BJ (cell line): ENCODE data around the gene TKTL1. TPM values are rescaled to one million over a fixed set of nuclear protein-coding genes. Genes with fewer than 3 reads are reported as not detected.

Source experiments
- CTCF ChIA-PET: fragments of 350-600 bp; formaldehyde crosslinking; extraction: SDS; loops from one replicate; lab custom pipeline; 2021; ENCODE audit warnings: antibody characterized with exemption, inconsistent platforms; lab: Yijun Ruan, JAX
- POLR2A ChIA-PET: fragments of 300-600 bp; sonication (Branson Sonifier 250); formaldehyde crosslinking; extraction: SDS; loops from one replicate; lab custom pipeline; 2021; ENCODE audit warnings: antibody characterized with exemption; lab: Charles Lee
- DNase-seq: peaks from one replicate; pipeline ENCODE4 v3.0.0-alpha.2; 2011; ENCODE audit warnings: low read depth
- H3K27me3 ChIP-seq: 2 replicates; pipeline ENCODE4 v1.6.0; 2011; ENCODE audit warnings: low read length; ENCODE audit not compliant: control insufficient read depth, insufficient read depth
- H3K36me3 ChIP-seq: 2 replicates; pipeline ENCODE4 v1.5.1; 2011; ENCODE audit warnings: low read length; ENCODE audit not compliant: control insufficient read depth, insufficient read depth
- H3K4me3 ChIP-seq: 2 replicates; pipeline ENCODE4 v1.5.1; 2011; ENCODE audit warnings: low read depth, mild to moderate bottlenecking, control low read depth, low read length
- CTCF ChIP-seq: IDR thresholded peaks from 2 replicates; pipeline ENCODE4 v1.5.1; 2011; ENCODE audit warnings: low read depth, mild to moderate bottlenecking, control low read depth, inconsistent platforms, low read length, moderate library complexity; ENCODE audit not compliant: insufficient read depth
- polyA plus RNA-seq: library from polyadenylated mRNA; depleted of rRNA; stranded (reverse); fragments of >200 nt; gene quantifications from 2 replicates; pipeline ENCODE4 v1.2.3, GENCODE V29; 2011

Gene TKTL1
- polyA plus RNA-seq, 1 experiment, result not detected

- ChIA-PET CTCF (no interaction called here), POLR2A (no interaction called here)
- H3K27me3 ChIP-seq, result no peaks in the 10 kb centered on the region
- peaks cover 14% of the 10 kb centered on the region for H3K36me3 ChIP-seq
- H3K4me3 ChIP-seq, result peak overlapping the region; percentile 65
- DNase-seq, result no peak
- TF ChIP-seq CTCF, result no peak
Observed at GRCh38 chrX:154371789-154372300, 76.2 kb downstream of the TKTL1 start.

- peak overlapping the region; percentile 65 for H3K4me3 ChIP-seq
- H3K36me3 ChIP-seq, result peaks cover 8% of the 10 kb centered on the region
- ChIA-PET CTCF (interaction anchor here (0.9 to 2.3 kb wide), 8 partner anchors 11 to 169 kb away, joined by 3 to 17 read pairs (median 7); partner anchors contain the start of gene RPL10), POLR2A (no interaction called here)
- no peak for DNase-seq
- no peaks in the 10 kb centered on the region for H3K27me3 ChIP-seq
- TF ChIP-seq CTCF, result no peak
Observed at GRCh38 chrX:154372612-154373022, 77.0 kb downstream of the TKTL1 start.

GRCh38 chrX:154373340-154374306, 78.0 kb downstream of the TKTL1 start:
- DNase-seq, result peak; percentile 40
- H3K4me3 ChIP-seq, result peak overlapping the region; percentile 65
- H3K36me3 ChIP-seq, result peaks cover 5% of the 10 kb centered on the region; the same call in 1 of the 2 replicates
- H3K27me3 ChIP-seq, result no peaks in the 10 kb centered on the region
- TF ChIP-seq CTCF, result peak; percentile 66
- POLR2A ChIA-PET, result no interaction called here
- CTCF ChIA-PET, result interaction anchor here (0.8 to 2.3 kb wide), 11 partner anchors 10 to 168 kb away, joined by 3 to 17 read pairs (median 5); partner anchors contain the start of gene RPL10

- CTCF ChIA-PET, result interaction anchor here (1.1 to 2.3 kb wide), 6 partner anchors 23 to 161 kb away, joined by 3 to 16 read pairs (median 7); partner anchors contain the start of gene RPL10
- peaks cover 5% of the 10 kb centered on the region; the same call in 1 of the 2 replicates for H3K36me3 ChIP-seq
- DNase-seq, result no peak
- peak within 1 kb of the TSS; percentile 65 for H3K4me3 ChIP-seq
- POLR2A ChIA-PET, result no interaction called here
- H3K27me3 ChIP-seq, result no peaks in the 10 kb centered on the region
- TF ChIP-seq CTCF, result no peak
Observed at GRCh38 chrX:154374313-154375155, 78.9 kb downstream of the TKTL1 start, which contains the start of gene FLNA. TSS of gene FLNA (minus strand) at chrX:154374634. CDS start at chrX:154371245, 3,389 bp downstream.
